ENCODE measurements around the gene FBXO15. TPM values are rescaled to one million over a fixed set of nuclear protein-coding genes. Genes with fewer than 3 reads are reported as not detected.

FBXO15 gene
- total RNA-seq, 4 donors from 2014 or later, result 0.60 to 0.80 TPM; not detected in 2

- no peaks in the 10 kb centered on the region for H3K9me3 ChIP-seq
- TF ChIP-seq, protein P1, sequence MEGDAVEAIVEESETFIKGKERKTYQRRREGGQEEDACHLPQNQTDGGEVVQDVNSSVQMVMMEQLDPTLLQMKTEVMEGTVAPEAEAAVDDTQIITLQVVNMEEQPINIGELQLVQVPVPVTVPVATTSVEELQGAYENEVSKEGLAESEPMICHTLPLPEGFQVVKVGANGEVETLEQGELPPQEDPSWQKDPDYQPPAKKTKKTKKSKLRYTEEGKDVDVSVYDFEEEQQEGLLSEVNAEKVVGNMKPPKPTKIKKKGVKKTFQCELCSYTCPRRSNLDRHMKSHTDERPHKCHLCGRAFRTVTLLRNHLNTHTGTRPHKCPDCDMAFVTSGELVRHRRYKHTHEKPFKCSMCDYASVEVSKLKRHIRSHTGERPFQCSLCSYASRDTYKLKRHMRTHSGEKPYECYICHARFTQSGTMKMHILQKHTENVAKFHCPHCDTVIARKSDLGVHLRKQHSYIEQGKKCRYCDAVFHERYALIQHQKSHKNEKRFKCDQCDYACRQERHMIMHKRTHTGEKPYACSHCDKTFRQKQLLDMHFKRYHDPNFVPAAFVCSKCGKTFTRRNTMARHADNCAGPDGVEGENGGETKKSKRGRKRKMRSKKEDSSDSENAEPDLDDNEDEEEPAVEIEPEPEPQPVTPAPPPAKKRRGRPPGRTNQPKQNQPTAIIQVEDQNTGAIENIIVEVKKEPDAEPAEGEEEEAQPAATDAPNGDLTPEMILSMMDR (IDR thresholded peaks at IDR 0.05), result no peak
- TF ChIP-seq POLR2AphosphoS5 (IDR thresholded peaks at IDR 0.05) (no peak), POLR2A (IDR thresholded peaks at IDR 0.05) (no peak), EP300 (IDR thresholded peaks at IDR 0.05) (no peak)
- no peak for DNase-seq (ENCODE audit: low spot score in 2 of 2)
- H3K36me3 ChIP-seq, result no peaks in the 10 kb centered on the region
- WGBS, result 70% methylated on average over 13 of the region's 13 CpGs
- H3K27me3 ChIP-seq, result no peaks in the 10 kb centered on the region
- no peak overlapping the region for H3K27ac ChIP-seq
- peaks cover 5% of the 10 kb centered on the region for H3K4me1 ChIP-seq
- no peak overlapping the region for H3K4me3 ChIP-seq
Measured at GRCh38 chr18:74081966-74082741, 65.5 kb downstream of the FBXO15 start.

- no peak for DNase-seq (ENCODE audit: low spot score in 2 of 2)
- Histone ChIP-seq H3K9me3 (no peaks in the 10 kb centered on the region), H3K27me3 (no peaks in the 10 kb centered on the region), H3K27ac (no peak overlapping the region), H3K4me1 (peaks cover 5% of the 10 kb centered on the region), H3K36me3 (no peaks in the 10 kb centered on the region), H3K4me3 (no peak overlapping the region)
- TF ChIP-seq POLR2A (IDR thresholded peaks at IDR 0.05), result no peak
- no peak for TF ChIP-seq EP300 (IDR thresholded peaks at IDR 0.05)
- TF ChIP-seq, protein P1 (IDR thresholded peaks at IDR 0.05), result no peak
- TF ChIP-seq POLR2AphosphoS5 (IDR thresholded peaks at IDR 0.05), result no peak
- WGBS, result 90% methylated on average over 9 of the region's 9 CpGs
Measured at GRCh38 chr18:74078257-74078656, 69.4 kb downstream of the FBXO15 start.

DNA sequence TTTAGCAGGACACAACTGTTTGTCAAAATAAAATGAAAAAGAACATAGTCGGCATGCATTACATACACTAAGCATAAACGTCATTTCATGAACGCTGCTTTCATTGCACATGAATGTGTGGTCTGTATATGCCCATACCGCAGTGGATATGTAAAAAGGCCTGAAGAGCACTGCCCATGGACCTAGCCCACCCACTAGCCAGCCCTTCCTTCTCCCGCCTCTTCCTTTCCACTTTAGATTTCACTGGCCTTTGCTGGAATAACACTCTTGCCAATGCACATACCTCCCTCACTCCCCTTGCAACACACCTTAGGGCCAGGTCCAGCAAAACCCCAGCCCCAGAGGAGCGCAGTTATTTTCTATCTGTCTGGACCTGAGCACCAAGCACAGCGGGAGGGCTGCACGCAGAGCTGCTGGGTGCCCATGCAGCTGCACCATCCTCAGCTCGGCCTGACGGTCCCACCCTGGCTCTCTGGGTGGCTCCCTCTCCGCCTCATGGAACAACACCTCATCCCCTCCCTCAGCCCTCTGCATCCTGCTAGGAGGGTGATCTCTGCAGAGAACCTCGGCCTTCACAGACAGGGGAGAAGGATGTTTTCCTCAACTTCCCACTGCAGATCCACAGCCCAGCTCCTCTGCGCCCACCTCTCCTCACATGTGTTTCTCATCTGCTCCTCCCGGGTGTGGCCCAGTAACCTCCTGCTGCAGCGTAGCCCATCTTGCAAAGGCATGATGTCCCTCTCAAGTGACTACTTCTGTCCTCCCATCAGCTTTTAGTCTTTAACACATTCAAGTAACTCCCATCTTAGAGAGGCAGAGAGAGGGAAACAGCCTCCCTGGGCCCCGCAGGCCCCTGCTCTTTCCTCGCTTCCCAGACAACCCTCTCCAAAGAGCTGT is 72.7 kb downstream of the FBXO15 start:
- WGBS, result 89% methylated on average over 17 of the region's 17 CpGs
- Histone ChIP-seq H3K4me1 (no peaks in the 10 kb centered on the region), H3K27me3 (no peaks in the 10 kb centered on the region), H3K9me3 (no peaks in the 10 kb centered on the region), H3K36me3 (no peaks in the 10 kb centered on the region), H3K27ac (no peak overlapping the region), H3K4me3 (no peak overlapping the region)
- no peak for TF ChIP-seq EP300 (IDR thresholded peaks at IDR 0.05)
- TF ChIP-seq POLR2A (IDR thresholded peaks at IDR 0.05), result no peak
- TF ChIP-seq POLR2AphosphoS5 (IDR thresholded peaks at IDR 0.05), result no peak
- TF ChIP-seq, protein P1 (IDR thresholded peaks at IDR 0.05), result no peak
- DNase-seq (ENCODE audit: low spot score in 2 of 2), result no peak

DNA sequence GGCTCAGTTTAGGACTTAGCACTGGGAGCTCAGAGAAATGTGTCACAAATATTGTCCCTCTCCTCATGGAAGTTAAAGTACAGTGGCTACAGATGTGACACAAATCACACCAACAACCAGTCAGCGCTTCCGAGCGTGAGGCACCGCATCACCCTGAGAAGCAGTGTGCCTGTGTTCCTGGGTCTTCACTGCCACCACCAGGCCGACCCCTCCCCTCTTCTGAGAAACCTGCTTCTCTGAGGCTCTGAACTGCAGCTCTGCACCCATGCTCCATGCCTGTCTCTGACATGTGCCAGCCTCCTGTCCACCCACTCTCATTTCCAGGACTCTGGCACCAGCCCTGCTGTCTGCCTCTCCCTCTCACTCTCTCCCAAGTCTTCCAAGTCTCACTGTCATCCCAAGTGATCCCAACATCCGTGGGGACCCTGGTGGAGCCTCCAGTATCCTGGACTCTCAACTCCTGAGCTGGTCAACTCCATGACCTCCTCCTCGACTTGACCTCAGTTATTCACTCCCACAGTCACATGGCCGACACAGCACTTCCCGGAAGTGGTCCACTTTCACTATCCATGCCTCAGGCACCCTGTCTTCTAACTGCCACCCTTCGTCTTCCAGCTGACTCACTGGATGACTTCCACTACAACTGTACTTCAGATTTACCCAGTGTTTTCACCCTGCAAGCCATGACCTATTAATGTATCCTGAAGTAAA is 73.5 kb downstream of the FBXO15 start:
- Histone ChIP-seq H3K36me3 (no peaks in the 10 kb centered on the region), H3K4me3 (no peak overlapping the region), H3K9me3 (no peaks in the 10 kb centered on the region), H3K27ac (no peak overlapping the region), H3K4me1 (no peaks in the 10 kb centered on the region), H3K27me3 (no peaks in the 10 kb centered on the region)
- 89% methylated on average over 10 of the region's 10 CpGs for WGBS
- no peak for TF ChIP-seq POLR2AphosphoS5 (IDR thresholded peaks at IDR 0.05)
- no peak for TF ChIP-seq POLR2A (IDR thresholded peaks at IDR 0.05)
- TF ChIP-seq, protein P1 (IDR thresholded peaks at IDR 0.05), result no peak
- TF ChIP-seq EP300 (IDR thresholded peaks at IDR 0.05), result no peak
- DNase-seq (ENCODE audit: low spot score in 2 of 2), result no peak
